CD4-positive, alpha-beta T cell treated with Interferon gamma for 1 hour (primary cell): ENCODE measurements around the gene CLIC6.

Source experiments
- DNase-seq: peaks from one replicate; pipeline ENCODE4 v3.0.0-alpha.2; 2020

Gene CLIC6

GRCh38 chr21:34730756-34731445, 62.1 kb downstream of the CLIC6 start:
- DNase-seq = no peak

- DNase-seq = no peak
These were observed 63.6 kb downstream of the CLIC6 start for GRCh38 chr21:34732388-34732821.

GRCh38 chr21:34733852-34734251, 65.1 kb downstream of the CLIC6 start:
- no peak for DNase-seq

GRCh38 chr21:34734696-34735095, 65.9 kb downstream of the CLIC6 start:
- no peak for DNase-seq

GRCh38 chr21:34736116-34736874, 67.5 kb downstream of the CLIC6 start:
- DNase-seq = no peak

- no peak for DNase-seq
These were observed 68.3 kb downstream of the CLIC6 start for GRCh38 chr21:34737115-34737514.

- no peak for DNase-seq
These were observed 71.4 kb downstream of the CLIC6 start for GRCh38 chr21:34740198-34740597.

- no peak for DNase-seq
These were observed 74.5 kb downstream of the CLIC6 start for GRCh38 chr21:34743285-34743684.

- no peak for DNase-seq
These were observed 75.0 kb downstream of the CLIC6 start for GRCh38 chr21:34743831-34744230.

- no peak for DNase-seq
These were observed 76.0 kb downstream of the CLIC6 start for GRCh38 chr21:34744801-34745200.

GRCh38 chr21:34745557-34746255, 76.9 kb downstream of the CLIC6 start:
- peak; percentile 51 for DNase-seq

GRCh38 chr21:34748862-34749261, 80.1 kb downstream of the CLIC6 start:
- DNase-seq = no peak

- no peak for DNase-seq
These were observed 86.2 kb downstream of the CLIC6 start for GRCh38 chr21:34754690-34755647.

GRCh38 chr21:34761758-34762330, 93.0 kb downstream of the CLIC6 start:
- DNase-seq = no peak

GRCh38 chr21:34762786-34763185, 94.0 kb downstream of the CLIC6 start:
- DNase-seq = no peak

GRCh38 chr21:34764715-34765284, 96.0 kb downstream of the CLIC6 start:
- DNase-seq = no peak

GRCh38 chr21:34765619-34766018, 96.8 kb downstream of the CLIC6 start:
- no peak for DNase-seq

- DNase-seq = no peak
These were observed 98.1 kb downstream of the CLIC6 start for GRCh38 chr21:34766862-34767261.
